Cardiac muscle cell (in vitro differentiated cells and primary cell): ENCODE measurements around the gene ZNF148. TPM values are rescaled to one million over a fixed set of nuclear protein-coding genes. Genes with fewer than 3 reads are reported as not detected.
A peak's percentile ranks its signal among the peaks of the same experiment; 100 is the strongest.

ENCODE experiments used
- DNase-seq, 2 donors: peaks; one replicate each; pipeline versions ENCODE4 v3.0.0 to v3.0.0-alpha.2; 2010 to 2017; ENCODE audit warnings: low read depth in 1 of 2, low spot score in 1 of 2
- H3K27ac ChIP-seq: fragments of 200-600 bp; sonication (generic); 2 replicates; pipeline ENCODE4 v1.5.1; 2016
- H3K27me3 ChIP-seq: fragments of 200-600 bp; sonication (generic); 2 replicates; pipeline ENCODE4 v1.6.0; 2016; ENCODE audit warnings: control low read depth
- H3K36me3 ChIP-seq: fragments of 200-600 bp; sonication (generic); 2 replicates; pipeline ENCODE4 v1.5.1; 2016; ENCODE audit warnings: control low read depth
- H3K4me1 ChIP-seq: fragments of 200-600 bp; sonication (generic); 2 replicates; pipeline ENCODE4 v1.8.1; 2017; ENCODE audit warnings: low read depth, mild to moderate bottlenecking, mixed run types
- H3K4me3 ChIP-seq: fragments of 200-600 bp; sonication (generic); 2 replicates; pipeline ENCODE4 v1.5.1; 2016; ENCODE audit warnings: mild to moderate bottlenecking
- H3K9me3 ChIP-seq: fragments of 200-600 bp; sonication (generic); 2 replicates; pipeline ENCODE4 v1.5.1; 2017; ENCODE audit warnings: low read depth, mild to moderate bottlenecking, control low read depth
- polyA plus RNA-seq: library from polyadenylated mRNA; unstranded; fragments of >200 nt; fragmentation: Nextera tagmentation; extraction: Ambion mirVana; gene quantifications from 2 replicates; pipeline ENCODE4 v1.2.1, GENCODE V29; 2016
- total RNA-seq: library from RNA; depleted of rRNA; stranded (reverse); fragments of >200 nt; gene quantifications from 2 replicates; pipeline ENCODE4 v1.2.3, GENCODE V29; 2016
- TF ChIP-seq, protein P1 (sequence below): IDR thresholded peaks from 2 replicates; pipeline ENCODE4 v1.5.1; 2012; ENCODE audit warnings: low read depth, mild to moderate bottlenecking, low read length

The ZNF148 gene
- total and polyA plus RNA-seq, 2 experiments from 2014 or later, result 26.1 to 29.4 TPM

DNA sequence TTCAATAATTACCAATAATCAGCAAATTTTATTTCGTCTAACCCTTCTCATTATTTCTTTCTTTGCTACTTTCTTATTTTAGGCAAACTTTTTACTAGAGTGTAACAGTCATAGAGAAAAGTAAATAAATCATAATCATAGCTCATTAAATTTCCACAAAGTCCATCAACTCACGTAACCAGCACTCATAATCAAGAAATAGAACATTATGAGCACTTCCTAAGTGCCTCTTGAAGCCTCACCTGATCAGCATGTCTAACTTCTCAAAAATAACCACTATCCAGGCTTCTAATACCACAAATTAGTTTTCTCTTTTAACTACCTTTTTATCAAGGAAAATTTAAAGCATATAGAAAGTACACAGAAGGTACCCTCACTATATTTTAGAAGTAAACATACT lies 124.2 kb downstream of the ZNF148 start:
- H3K27ac ChIP-seq, result no peak overlapping the region
- peaks cover 3% of the 10 kb centered on the region for H3K4me1 ChIP-seq
- H3K9me3 ChIP-seq, result no peaks in the 10 kb centered on the region
- no peak for DNase-seq
- no peak overlapping the region for H3K4me3 ChIP-seq
- peaks cover 3% of the 10 kb centered on the region for H3K36me3 ChIP-seq
- TF ChIP-seq, protein P1, sequence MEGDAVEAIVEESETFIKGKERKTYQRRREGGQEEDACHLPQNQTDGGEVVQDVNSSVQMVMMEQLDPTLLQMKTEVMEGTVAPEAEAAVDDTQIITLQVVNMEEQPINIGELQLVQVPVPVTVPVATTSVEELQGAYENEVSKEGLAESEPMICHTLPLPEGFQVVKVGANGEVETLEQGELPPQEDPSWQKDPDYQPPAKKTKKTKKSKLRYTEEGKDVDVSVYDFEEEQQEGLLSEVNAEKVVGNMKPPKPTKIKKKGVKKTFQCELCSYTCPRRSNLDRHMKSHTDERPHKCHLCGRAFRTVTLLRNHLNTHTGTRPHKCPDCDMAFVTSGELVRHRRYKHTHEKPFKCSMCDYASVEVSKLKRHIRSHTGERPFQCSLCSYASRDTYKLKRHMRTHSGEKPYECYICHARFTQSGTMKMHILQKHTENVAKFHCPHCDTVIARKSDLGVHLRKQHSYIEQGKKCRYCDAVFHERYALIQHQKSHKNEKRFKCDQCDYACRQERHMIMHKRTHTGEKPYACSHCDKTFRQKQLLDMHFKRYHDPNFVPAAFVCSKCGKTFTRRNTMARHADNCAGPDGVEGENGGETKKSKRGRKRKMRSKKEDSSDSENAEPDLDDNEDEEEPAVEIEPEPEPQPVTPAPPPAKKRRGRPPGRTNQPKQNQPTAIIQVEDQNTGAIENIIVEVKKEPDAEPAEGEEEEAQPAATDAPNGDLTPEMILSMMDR, result no peak
- H3K27me3 ChIP-seq, result no peaks in the 10 kb centered on the region

DNA sequence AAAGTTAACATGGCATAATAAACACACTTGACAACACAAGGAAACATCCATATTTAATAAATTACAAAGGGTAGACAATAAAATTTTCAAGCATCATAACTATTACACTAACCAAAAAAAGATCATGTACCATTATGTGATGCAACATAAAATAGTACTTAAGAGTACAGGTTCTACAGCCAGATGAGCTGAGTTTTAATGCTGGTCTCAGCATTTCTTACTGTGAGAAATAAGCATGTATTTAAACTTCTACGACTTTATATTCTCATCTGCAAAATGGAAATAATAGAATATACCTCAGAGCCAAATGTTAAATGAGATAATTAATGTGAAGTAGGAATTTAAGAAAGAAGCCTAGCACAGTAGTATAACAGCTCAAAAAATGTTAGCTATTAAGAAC lies 128.9 kb downstream of the ZNF148 start:
- no peaks in the 10 kb centered on the region for H3K9me3 ChIP-seq
- no peaks in the 10 kb centered on the region for H3K36me3 ChIP-seq
- H3K4me3 ChIP-seq, result no peak overlapping the region
- peaks cover 12% of the 10 kb centered on the region for H3K4me1 ChIP-seq
- no peak for DNase-seq
- TF ChIP-seq, protein P1, result no peak
- H3K27ac ChIP-seq, result no peak overlapping the region
- no peaks in the 10 kb centered on the region for H3K27me3 ChIP-seq

DNA sequence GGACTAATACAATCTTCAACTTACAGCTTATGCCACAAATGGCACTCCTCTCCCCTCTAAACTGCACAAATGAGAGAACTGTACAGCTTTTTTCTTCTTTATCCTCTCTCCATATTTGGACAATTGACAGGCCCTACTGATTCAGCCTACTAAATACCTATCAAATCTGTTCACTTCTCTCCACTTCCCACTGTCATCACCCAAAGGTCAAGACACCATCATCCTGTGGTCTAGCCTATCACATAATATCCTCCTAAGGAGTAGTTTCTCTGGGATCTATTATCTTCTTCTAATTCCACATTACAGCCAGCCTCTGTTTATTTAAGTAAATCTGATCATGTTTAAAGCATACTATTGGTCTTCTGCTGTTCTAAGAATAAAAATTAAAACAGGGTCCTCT lies 129.6 kb downstream of the ZNF148 start:
- Histone ChIP-seq H3K27me3 (no peaks in the 10 kb centered on the region), H3K36me3 (no peaks in the 10 kb centered on the region), H3K4me1 (peaks cover 12% of the 10 kb centered on the region), H3K9me3 (no peaks in the 10 kb centered on the region), H3K4me3 (no peak overlapping the region), H3K27ac (no peak overlapping the region)
- DNase-seq, result peak in 1 of 2 donors; percentile 13
- TF ChIP-seq, protein P1, result no peak

DNA sequence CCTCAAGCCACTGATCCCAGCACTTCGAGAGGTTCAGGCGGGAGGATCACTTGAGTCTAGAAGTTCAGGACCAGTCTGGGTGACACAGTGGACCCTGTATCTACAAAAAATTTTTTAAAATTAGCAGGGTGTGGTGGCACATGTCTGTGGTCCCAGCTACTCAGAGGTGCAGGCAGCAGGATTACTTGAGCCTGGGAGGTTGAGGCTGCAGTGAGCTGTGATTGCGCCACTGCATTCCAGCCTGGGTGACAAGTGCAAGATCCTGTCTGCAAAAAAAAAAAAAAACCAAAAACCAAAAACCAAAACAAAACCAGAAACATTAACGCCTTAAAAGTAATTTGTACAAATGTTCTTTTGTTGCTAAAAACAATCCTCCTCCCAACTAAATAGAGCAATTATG lies 134.6 kb downstream of the ZNF148 start:
- Histone ChIP-seq H3K27me3 (no peaks in the 10 kb centered on the region), H3K27ac (no peak overlapping the region), H3K4me1 (peaks cover 3% of the 10 kb centered on the region), H3K9me3 (no peaks in the 10 kb centered on the region), H3K4me3 (no peak overlapping the region), H3K36me3 (no peaks in the 10 kb centered on the region)
- peak in 1 of 2 donors; percentile 41 for DNase-seq
- TF ChIP-seq, protein P1, result no peak

DNA sequence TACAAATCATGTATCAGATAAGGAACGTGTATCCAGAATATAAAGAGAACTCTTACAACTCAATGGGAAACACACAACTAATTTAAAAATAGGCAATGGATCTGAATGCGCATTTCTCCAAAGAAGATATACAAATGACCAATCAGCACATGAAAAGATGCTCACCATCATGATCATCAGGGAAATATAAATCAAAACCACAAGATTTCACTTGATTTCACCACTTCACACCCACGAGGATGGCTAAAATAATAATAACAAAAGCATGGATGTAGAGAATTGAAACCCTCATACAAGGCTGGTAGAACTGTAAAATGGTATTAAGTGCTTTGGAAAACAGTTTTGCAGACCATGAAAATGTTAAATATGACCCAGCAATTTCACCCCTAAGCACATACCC lies 135.9 kb downstream of the ZNF148 start:
- no peaks in the 10 kb centered on the region for H3K36me3 ChIP-seq
- H3K4me3 ChIP-seq, result no peak overlapping the region
- no peaks in the 10 kb centered on the region for H3K27me3 ChIP-seq
- TF ChIP-seq, protein P1, result no peak
- H3K4me1 ChIP-seq, result no peaks in the 10 kb centered on the region
- no peaks in the 10 kb centered on the region for H3K9me3 ChIP-seq
- DNase-seq, result no peak
- H3K27ac ChIP-seq, result no peak overlapping the region

DNA sequence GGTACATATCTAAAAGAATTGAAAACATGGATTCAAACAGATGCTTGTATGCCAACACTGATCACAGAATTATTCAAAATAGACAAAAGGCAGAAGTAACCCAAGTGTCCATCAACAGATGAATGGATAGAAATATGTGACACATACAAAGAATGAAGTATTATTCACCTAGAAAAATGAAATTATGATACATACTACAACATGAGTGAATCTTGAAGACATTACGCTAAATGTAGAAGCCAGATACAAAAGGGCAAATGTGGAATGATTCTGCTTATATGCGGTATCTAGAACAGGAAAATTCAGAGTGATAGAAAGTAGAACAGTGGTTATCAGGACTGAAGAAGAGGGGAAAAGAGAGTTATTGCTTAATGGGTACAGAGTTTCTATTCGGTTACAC lies 136.4 kb downstream of the ZNF148 start:
- Histone ChIP-seq H3K4me1 (no peaks in the 10 kb centered on the region), H3K27me3 (no peaks in the 10 kb centered on the region), H3K36me3 (peaks cover under 1% of the 10 kb centered on the region), H3K27ac (no peak overlapping the region), H3K4me3 (no peak overlapping the region), H3K9me3 (no peaks in the 10 kb centered on the region)
- DNase-seq, result no peak
- TF ChIP-seq, protein P1, result no peak
